Activated CD8-positive, alpha-beta memory T cell treated with anti-CD3 and anti-CD28 coated beads, Interleukin-2, amount 50 U/mL, for 1 hour (primary cell): Measurements from ENCODE around the gene EPHA10.
"Not testable (repeated sequence)": the region's sequence is repeated elsewhere in the genome, so short reads cannot be mapped to it uniquely, and the experiment has no call there.

ENCODE experiments used
- DNase-seq: peaks from one replicate; pipeline ENCODE4 v3.0.0-alpha.2; 2020; ENCODE audit errors: extremely low read depth

EPHA10 gene

DNA sequence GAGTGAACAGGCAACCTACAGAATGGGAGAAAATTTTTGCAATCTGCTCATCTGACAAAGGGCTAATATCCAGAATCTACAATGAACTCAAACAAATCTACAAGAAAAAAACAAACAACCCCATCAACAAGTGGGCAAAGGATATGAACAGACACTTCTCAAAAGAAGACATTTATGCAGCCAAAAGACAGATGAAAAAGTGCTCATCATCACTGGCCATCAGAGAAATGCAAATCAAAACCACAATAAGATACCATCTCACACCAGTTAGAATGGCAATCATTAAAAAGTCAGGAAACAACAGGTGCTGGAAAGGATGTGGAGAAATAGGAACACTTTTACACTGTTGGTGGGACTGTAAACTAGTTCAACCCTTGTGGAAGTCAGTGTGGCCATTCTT, 6.5 kb upstream of the EPHA10 start:
- not testable (repeated sequence) for DNase-seq

DNA sequence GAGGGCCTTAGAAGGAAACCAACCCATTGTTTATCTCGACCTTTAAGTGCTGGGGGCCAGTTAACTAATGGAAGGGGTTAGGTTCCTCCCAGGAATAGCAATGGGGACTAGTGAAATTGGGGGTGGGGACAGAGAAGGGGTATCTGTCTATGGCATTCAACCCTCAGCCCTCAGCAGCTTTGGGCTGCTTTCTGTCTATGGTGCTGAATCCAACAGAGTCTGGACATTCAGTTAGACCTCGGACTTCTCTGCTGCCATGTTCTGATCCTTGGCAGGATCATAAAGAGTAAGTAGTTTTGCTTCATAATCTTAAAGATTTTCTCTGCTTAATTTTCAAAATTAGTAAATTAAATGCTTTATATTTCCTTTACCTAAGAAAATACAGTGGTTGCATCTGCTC, 2.6 kb upstream of the EPHA10 start:
- DNase-seq, result no peak

DNA sequence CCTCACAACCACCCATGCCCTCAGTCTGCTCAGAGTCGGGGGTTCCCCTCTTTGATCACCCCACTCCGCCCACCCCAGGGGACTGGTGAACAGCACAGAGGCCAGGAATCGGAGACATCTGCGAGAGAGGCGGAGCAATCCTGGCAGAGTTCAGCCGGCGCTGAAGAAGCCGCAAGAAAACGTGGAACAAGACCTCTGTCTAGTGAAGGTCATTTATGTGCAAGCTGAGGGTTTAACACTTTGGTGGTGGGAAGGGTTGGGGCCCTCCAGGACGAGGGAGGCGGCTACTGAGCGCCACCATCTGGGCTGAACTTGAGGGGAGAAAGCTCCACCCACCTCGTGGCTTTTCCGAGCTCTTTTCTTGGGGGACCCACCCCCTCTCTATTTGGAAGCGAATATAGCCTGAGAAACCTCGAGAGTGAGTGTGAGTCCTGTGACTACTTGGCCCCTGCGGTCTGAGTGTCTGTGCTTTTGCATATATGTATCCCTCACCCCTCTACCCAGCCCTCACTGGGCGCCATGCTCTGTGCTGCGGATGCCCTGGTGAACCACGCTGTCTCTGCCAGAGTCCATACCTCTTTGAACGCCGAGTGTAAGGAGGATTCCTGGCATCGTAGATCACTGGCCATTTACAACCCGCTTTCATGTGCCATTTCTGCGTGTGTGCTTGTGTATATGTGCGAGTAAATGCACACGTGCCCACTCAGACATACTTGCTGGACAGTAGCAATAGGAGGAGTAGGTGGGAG, 1.2 kb upstream of the EPHA10 start:
- DNase-seq, result no peak

DNA sequence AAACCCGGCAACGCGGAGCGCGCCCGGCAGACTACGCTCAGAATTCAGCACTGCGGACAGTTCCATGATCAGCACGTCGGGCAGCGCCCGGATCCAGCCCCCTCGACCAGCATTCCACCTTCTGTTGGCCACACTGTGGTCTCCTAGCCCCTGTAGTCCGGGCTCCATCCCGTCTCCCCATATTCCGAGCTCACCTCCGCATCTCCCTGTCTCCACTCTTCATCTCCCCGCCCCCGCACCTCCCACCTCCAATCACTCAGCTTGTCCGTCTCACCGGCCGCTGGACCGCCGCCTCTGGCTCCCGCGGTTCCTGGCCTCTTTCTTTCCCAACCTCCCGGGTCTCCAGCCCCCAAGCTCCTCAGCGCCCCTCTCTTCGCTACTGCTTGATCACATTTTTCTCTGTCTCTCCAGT, 500 bp downstream of the EPHA10 start:
- DNase-seq, result no peak

DNA sequence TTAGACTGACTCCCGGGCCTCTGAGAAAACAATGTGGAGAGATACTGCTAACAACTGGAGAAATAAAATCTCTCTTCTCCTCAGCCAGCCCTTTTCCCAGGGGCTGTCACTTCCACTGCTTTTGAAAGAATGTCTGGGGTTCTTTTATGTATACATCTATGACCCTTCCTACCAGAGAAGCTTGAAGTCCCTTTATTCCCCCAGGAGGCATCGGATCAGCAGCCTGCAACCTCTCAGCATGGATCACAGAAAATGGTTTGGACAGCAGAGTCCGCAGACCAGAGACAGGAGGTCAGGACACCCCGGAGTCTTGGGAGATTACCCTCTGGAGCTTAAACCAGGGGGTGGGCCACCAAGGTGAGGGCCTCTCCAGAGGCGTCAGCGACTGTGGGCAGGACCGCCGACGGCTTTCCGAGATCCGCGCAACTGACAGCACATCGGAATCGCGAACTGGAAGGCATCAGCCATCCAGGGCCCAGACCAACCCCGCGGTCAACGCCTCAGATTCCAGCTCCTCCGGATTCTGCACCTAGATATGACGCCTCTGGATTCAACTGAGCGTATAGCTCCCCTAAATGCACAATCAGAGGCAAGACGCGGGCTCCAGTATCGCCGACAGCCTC, 1.0 kb downstream of the EPHA10 start:
- no peak for DNase-seq

DNA sequence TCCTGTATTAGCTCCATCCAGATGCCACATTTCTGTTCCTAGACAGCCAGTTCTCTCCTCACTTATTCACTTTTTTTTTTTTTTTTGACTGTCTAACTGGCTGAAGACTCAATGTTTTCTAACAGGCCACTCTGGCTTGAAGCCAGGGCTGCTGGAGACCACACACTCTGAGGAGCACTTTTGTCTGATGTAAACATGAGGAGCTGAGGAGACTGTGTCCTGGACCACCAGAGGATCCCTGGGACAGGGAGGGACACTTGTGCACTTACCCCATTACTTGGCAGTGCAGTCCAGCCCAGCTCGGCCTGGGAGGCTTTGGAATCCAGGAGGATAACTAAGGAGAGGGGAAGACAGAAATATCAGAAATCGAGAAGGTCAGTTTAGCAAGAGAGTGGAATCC, 2.4 kb downstream of the EPHA10 start:
- DNase-seq, result no peak

DNA sequence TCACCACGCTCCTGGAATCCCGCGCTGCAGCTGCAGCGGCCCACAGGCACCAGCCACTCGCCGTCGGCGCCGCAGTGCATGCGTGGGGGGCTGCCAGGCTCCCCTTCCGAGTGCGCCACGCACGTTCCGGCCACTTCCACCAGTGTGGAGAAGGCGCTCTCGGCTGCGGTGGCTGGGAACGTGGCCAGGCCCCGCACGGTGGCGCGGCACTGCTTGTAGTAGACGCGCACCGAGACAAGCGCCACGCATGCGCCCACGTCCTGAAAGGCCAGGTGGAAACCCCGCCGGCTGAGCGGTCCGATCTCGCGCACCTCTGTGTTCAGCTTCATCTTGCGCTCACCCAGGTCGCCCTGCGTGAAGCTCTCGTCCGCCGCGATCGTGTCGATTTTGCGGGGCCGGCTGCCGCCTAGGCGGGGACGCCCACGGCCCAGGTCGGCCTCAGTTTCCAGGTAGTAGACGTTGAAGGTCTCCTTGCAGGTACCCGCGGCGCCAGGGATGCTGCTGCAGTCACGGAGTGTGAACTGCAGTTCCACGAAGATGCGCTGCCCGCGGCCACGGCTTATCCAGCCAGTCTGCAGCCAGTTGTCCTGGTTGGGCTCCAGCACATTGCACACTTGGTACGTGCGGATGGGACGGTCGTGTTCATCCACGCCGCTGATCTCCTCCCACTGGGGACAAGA, 3.4 kb downstream of the EPHA10 start:
- no peak for DNase-seq

DNA sequence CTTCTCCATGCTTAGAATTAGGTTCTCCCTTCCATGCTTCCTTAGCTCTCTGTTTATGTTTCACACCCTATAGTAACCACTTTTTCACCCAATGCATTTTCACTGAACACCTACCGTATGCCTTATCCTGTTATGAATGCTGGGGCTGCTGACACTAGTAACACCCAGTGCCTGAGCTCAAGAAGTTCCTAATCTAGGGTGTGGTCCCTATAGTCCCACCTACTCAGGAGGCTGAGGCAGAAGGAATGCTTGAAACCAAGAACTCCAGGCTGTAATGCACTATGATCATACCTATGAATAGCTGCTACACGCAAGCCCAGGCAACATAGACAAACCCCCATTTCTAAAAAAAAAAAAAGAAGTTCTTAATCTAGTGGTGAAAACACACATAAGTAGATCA, 5.5 kb downstream of the EPHA10 start:
- no peak for DNase-seq

DNA sequence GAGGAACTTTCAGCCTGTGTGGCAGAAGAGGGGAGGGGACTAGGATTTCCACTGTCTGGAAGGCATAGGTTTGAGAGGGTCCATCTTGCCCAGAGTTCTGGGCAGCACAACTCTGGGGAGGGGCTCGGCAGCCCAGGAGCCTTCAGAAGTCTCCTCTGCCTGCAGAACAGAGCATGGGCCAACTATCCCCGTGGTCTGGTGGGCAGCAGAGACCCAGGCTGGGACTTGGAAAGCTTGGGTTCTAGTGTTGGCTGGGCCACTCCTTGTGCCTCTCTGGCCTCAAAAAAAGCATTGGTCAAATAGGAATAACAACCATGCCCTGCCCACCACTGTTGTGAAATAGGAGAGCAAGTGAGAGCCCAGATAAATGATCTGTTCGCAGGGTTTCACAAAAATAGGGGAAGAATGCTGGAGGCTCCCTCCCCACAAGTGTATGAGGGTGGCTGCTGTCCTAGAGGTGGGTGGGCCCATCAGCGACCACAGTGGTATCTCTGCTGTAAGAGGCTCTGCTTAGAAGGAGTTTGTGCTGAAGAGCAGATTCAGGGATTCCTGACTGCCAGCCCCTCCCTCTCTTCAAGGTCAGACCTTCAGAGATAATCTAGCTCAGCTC, 8.9 kb downstream of the EPHA10 start:
- no peak for DNase-seq

DNA sequence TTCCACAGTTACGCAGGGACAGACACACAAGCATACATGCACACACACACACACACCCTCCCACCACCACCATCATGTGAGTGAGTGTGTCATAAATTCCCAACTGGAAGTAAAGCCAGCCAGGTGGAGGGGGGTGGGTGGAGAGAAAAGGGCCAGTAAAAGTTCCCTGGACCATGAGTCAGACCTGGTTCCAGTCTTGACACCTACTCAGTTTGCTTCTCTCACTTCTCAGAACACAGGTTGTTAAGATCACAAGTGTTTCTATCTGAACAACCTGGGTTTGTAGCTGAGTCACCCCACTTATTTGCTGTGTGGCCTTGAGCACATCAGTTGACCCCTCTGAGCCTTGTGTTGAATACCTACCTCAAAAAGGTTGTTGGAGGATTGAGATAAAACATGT, 9.6 kb downstream of the EPHA10 start:
- DNase-seq, result no peak

DNA sequence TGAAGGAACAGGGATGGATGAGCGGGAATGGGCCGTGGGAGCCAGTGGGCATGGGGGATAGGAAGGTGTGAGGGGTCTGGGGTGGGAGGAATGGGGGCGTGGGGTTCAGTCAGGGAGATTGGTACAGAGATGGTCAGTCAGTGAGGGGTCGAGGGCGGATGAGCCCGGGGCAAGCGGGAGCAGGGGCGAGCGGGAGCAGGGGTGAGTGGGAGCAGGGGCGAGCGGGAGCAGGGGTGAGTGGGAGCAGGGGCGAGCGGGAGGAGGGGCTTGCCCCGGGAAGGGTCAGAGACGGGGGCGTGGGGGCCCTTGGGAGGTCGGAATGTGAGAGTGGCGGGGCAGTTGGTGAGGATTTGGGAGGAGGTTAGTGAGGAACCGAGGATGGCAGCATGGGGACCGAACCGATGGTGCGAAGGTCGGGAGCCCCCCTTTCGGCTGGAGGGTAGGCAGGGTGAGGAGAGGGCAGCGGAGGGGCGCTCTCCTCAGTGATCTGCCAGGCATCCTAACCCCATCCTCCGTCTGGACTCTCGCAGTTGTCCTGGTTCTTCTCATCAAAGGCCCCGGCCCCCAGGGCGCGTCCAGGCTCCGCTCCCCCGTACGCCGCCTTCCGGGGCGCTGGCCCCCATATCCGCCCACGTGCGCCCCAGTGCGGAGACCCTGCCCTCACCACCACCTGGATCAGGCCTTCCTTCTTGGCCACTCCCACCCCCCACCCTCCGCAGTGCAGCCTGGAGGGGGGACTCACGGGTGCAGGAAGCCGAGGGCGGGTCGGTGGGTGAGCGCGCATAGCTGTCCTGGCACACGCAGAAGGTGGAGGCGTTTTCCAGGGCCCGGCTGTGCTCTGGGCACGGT, 11.2 kb downstream of the EPHA10 start:
- DNase-seq, result no peak

DNA sequence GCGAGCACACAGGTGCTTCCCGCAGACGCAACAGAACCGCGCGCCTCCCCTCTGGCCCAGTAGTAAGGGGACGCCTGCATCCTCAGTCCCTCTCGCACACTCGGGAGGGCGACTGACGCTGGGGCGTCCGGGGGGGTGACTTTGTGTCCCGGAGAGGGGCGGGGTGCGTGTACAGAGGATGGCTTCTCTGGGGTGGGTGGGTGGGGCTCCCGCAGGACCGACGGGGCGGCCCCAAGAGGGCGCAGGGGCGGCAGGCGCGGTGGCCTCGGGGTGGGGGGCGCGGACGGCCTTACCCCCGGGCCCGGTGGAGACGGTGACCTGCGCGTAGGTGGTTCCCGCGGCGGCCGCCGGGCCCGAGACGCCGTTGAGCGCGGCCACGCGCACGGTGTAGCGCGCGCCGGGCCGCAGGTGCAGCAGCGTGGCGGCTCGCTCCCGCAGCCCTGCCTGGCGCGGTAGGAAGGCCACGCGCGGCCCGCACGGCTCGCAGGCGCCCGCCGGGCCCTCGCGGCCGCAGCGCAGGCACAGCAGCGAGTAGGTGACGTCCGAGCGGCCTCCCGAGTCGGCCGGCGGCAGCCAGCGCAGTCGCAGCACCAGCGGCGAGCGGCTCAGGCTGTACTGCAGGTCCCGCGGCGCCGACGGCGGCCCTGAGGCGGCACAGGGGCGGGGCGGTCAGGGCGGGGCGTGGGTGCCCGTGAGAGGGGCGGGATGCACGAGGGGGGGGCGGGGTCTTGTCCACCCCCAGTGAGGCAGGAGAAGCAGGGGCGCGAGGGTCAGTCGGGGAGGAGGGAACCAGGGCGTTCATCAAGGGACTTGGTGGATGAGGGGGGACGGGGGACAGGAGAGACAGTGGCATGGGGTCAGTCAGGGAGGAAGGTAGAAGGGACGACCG, 12.1 kb downstream of the EPHA10 start:
- DNase-seq, result no peak

DNA sequence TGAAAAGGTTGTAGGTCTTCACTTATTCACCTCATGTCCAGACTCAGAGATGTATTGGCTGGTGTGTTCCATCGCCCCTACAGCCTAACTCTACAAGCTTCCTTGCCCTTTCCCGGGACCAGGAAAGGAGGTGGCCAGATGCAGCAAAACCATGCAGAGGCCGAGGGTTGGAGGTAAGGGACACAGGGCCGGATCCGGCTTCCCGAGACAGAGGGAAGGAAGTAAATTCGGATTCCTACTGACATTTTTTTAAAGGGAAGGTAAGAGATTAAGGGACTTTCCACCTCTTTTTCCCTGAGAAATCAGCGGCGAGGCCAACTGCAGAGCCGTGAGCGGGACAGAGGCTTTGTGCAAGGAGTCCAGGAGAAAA, 12.7 kb downstream of the EPHA10 start:
- no peak for DNase-seq

DNA sequence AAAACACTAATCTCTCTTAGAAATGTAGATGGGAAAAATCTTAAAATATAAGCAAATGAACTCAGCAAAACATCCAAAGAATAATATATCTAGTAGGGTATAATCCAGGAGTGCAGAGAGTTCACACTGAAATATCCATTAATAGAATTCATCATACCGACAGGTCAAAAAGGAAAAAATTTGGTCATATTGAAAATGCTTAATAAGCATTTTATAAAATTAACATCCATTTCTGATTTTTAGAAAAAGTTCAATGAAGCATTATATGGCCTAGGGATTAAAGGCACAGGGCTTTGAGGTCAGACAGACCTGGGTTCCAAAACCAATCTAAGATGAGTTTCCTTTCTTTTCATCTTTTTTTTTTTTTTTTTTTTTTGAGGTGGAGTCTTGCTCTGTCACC, 16.4 kb downstream of the EPHA10 start:
- DNase-seq, result no peak

DNA sequence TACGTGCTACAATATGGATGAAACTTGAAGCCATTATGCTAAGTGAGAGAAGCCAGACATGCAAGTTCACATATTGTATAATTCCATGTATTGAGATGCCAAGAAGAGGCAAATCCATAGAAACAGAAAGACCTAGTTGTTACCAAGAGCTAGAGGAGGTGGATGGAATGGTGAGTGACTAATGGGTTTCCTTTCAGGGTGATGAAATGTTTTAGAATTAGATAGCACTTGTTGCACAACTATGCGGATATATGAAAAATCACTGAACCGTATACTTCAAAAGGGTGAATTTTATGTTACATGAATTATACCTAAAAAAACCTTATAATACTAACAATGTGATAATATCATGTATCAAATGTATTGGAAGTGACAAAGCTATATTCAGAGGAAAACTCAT, 18.1 kb downstream of the EPHA10 start:
- DNase-seq, result no peak

DNA sequence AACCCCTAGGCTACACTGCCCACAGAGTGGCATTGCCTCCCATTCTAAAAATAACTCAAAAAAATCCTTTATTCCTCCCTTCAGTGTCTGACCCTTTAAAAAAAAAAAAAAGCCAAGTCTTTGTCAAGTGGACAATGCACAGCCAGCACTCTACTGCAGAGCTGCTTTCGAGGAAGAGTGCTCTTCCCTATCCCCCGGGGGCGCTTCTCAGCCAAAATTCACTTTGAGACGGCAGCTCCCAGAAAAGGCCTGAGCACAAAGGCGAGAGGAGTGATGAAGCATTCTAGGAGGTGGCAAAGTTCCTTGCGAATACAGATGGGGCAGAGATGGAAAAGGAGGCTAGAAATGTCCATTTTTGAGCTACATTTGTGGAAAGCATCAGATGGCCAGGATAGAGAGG, 23.3 kb downstream of the EPHA10 start:
- no peak for DNase-seq

DNA sequence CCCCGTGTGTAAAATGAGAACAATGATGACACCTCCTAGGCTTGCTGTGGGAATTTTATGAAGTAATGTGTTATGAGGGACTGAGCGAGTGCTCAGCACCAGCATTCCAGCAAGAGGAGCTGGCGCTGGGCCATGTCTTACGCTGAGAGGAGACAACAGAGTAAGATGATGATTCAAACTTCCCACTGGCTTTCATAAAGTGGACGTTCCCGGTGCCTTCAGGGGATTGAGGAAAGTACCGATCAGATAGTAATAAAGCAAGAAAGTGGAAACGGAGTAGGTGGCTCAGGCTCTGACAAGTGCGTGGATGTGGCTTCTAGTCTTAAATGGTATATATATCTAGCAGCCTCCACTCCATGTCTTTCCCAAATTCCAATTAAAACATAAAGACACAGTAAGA, 23.8 kb downstream of the EPHA10 start:
- DNase-seq, result no peak

DNA sequence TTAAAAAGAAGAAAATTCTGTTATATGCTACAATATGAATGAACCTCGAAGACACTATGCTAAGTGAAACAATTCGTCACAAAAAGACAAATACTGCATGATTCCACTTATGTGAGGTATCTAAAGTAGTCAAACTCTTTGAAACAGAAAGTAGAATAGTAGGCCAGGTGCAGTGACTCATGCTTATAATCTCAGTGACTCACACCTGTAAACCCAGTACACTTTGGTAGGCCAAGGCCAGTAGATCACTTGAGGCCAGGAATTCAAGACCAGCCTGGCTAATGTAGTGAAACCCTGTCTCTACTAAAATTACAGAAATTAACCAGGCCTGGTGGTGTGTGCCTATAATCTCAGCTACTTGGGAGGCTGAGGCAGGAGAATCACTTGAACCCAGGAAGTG, 25.7 kb downstream of the EPHA10 start:
- no peak for DNase-seq

DNA sequence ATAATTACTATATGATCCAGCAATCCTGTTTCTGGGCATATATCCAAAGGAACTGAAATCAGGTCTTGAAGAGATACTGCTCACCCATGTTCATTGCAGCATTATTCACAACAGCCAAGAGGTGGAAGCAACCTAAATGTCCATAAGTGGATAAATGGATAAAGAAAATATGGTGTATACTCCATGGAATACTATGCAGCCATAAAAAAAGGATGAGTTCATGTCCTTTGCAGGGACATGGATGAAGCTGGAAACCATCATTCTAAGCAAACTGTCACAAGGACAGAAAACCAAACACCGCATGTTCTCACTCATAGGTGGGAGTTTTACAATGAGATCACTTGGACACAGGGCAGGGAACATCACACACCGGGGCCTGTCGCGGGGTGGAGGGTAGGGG, 26.3 kb downstream of the EPHA10 start:
- not testable (repeated sequence) for DNase-seq

DNA sequence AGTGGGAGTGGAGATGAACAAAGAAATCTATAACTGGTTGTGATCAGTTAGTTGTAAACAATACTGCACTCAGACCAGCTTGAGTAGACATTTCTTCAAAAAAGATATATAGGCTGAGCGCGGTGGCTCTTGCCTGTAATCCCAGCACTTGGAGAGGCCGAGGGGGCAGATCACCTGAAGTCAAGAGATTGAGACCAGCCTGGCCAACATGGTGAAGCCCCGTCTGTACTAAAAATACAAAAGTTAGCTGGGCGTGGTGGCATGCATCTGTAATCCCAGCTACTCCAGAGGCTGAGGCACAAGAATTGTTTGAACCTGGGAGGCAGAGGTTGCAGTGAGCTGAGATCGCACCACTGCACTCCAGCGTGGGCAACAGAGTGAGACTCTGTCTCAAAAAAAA, 26.9 kb downstream of the EPHA10 start:
- DNase-seq, result not testable (repeated sequence)
